Mesenteric fat pad (tissue), 1 donor: ENCODE results near the gene GNL3. TPM values are rescaled to one million over a fixed set of nuclear protein-coding genes. Genes with fewer than 3 reads are reported as not detected.
"Not testable (repeated sequence)": the region's sequence is repeated elsewhere in the genome, so short reads cannot be mapped to it uniquely, and the experiment has no call there.

ENCODE experiments used
- DNase-seq: peaks from one replicate; pipeline ENCODE4 v3.0.0-alpha.2; 2020; ENCODE audit warnings: low spot score
- total RNA-seq: library from RNA; stranded (reverse); fragmentation: NEBNext Ultra II Directional; extraction: Animal tissue kit (Norgen Biotek cat#: 25700); gene quantifications from one replicate; pipeline ENCODE4 v1.2.1, GENCODE V29; 2021
- donor health status: DM: yes; HTN: yes; CAD: no.

The GNL3 gene
- total RNA-seq, 1 donor from 2014 or later = 113 TPM

- DNase-seq = no peak
Observed at GRCh38 chr3:52719618-52720017, 33.8 kb downstream of the GNL3 start.

GRCh38 chr3:52721002-52721729 is 35.3 kb downstream of the GNL3 start:
- no peak for DNase-seq

- no peak for DNase-seq
Observed at GRCh38 chr3:52721730-52722008, 35.8 kb downstream of the GNL3 start.

GRCh38 chr3:52722491-52722890 is 36.7 kb downstream of the GNL3 start:
- no peak for DNase-seq

- no peak for DNase-seq
Observed at GRCh38 chr3:52723935-52724334, 38.1 kb downstream of the GNL3 start.

- DNase-seq = no peak
Observed at GRCh38 chr3:52724511-52724910, 38.7 kb downstream of the GNL3 start.

GRCh38 chr3:52728753-52729152 is 42.9 kb downstream of the GNL3 start:
- DNase-seq = not testable (repeated sequence)

- DNase-seq = no peak
Observed at GRCh38 chr3:52730681-52731080, 44.8 kb downstream of the GNL3 start.

- no peak for DNase-seq
Observed at GRCh38 chr3:52731590-52731989, 45.8 kb downstream of the GNL3 start.

GRCh38 chr3:52733256-52733891 is 47.5 kb downstream of the GNL3 start:
- no peak for DNase-seq

GRCh38 chr3:52739730-52740129 is 53.9 kb downstream of the GNL3 start:
- DNase-seq = no peak

- DNase-seq = no peak
Observed at GRCh38 chr3:52742418-52743041, 56.7 kb downstream of the GNL3 start.

GRCh38 chr3:52743152-52743551 is 57.3 kb downstream of the GNL3 start:
- DNase-seq = no peak

- no peak for DNase-seq
Observed at GRCh38 chr3:52743721-52744120, 57.9 kb downstream of the GNL3 start.

Other genes with a start within 250 kb of the GNL3 start
- gene SEMA3G, start 240.9 kb upstream of the GNL3 start, total RNA-seq = 144 TPM
- not detected for gene TNNC1, start 232.0 kb upstream of the GNL3 start, total RNA-seq
- gene NISCH, start 230.4 kb upstream of the GNL3 start, total RNA-seq = 71.6 TPM
- gene STAB1, start 190.7 kb upstream of the GNL3 start, total RNA-seq = 557 TPM
- gene NT5DC2, start 152.2 kb upstream of the GNL3 start, total RNA-seq = 38.5 TPM
- 23.2 TPM for gene UQCC5, start 149.4 kb upstream of the GNL3 start, total RNA-seq
- gene PBRM1, start 119 bp upstream of the GNL3 start, total RNA-seq = 94.0 TPM
- gene GLT8D1, start 19.8 kb downstream of the GNL3 start, total RNA-seq = 33.2 TPM
- gene SPCS1, start 20.1 kb downstream of the GNL3 start, total RNA-seq = 65.7 TPM
- 18.1 TPM for gene NEK4, start 84.9 kb downstream of the GNL3 start, total RNA-seq
- gene ITIH1, start 91.6 kb downstream of the GNL3 start, total RNA-seq = not detected
- 0.71 TPM for gene ITIH3, start 108.8 kb downstream of the GNL3 start, total RNA-seq
- 4.3 TPM for gene ITIH4, start 144.6 kb downstream of the GNL3 start, total RNA-seq
- gene MUSTN1, start 149.0 kb downstream of the GNL3 start, total RNA-seq = 2.4 TPM
- gene STIMATE, start 211.5 kb downstream of the GNL3 start, total RNA-seq = 20.8 TPM